GM19351 (cell line): Measurements from ENCODE around the gene WDR70.
"Not testable (repeated sequence)": the region's sequence is repeated elsewhere in the genome, so short reads cannot be mapped to it uniquely, and the experiment has no call there.

ENCODE experiments used
- ATAC-seq: cut with Tn5 transposase; IDR thresholded peaks from one replicate; pipeline ENCODE4 v1.9.1; 2021; ENCODE audit warnings: mild to moderate bottlenecking, moderate library complexity; ENCODE audit not compliant: unreplicated experiment

The WDR70 gene

GRCh38 chr5:37453252-37453651, 74.1 kb downstream of the WDR70 start:
- ATAC-seq = not testable (repeated sequence)

- not testable (repeated sequence) for ATAC-seq
Measured at GRCh38 chr5:37454402-37455055, 75.4 kb downstream of the WDR70 start.

- ATAC-seq = not testable (repeated sequence)
Measured at GRCh38 chr5:37463191-37464051, 84.3 kb downstream of the WDR70 start.

- ATAC-seq = not testable (repeated sequence)
Measured at GRCh38 chr5:37464581-37464980, 85.5 kb downstream of the WDR70 start.

- not testable (repeated sequence) for ATAC-seq
Measured at GRCh38 chr5:37469383-37469782, 90.3 kb downstream of the WDR70 start.

- ATAC-seq = no peak
Measured at GRCh38 chr5:37471666-37472197, 92.6 kb downstream of the WDR70 start.

- ATAC-seq = no peak
Measured at GRCh38 chr5:37477426-37477825, 98.3 kb downstream of the WDR70 start.

GRCh38 chr5:37478121-37478894, 99.2 kb downstream of the WDR70 start:
- no peak for ATAC-seq

GRCh38 chr5:37481395-37481794, 102.3 kb downstream of the WDR70 start:
- ATAC-seq = not testable (repeated sequence)

- ATAC-seq = no peak
Measured at GRCh38 chr5:37490120-37490810, 111.1 kb downstream of the WDR70 start.

GRCh38 chr5:37490931-37491330, 111.8 kb downstream of the WDR70 start:
- no peak for ATAC-seq

- ATAC-seq = no peak
Measured at GRCh38 chr5:37492778-37493555, 113.8 kb downstream of the WDR70 start.

- no peak for ATAC-seq
Measured at GRCh38 chr5:37494756-37495155, 115.6 kb downstream of the WDR70 start.

GRCh38 chr5:37495210-37495609, 116.1 kb downstream of the WDR70 start:
- ATAC-seq = no peak

GRCh38 chr5:37495668-37496347, 116.7 kb downstream of the WDR70 start:
- ATAC-seq = no peak

GRCh38 chr5:37496902-37497445, 117.9 kb downstream of the WDR70 start:
- no peak for ATAC-seq

- ATAC-seq = no peak
Measured at GRCh38 chr5:37501152-37501551, 122.0 kb downstream of the WDR70 start.

GRCh38 chr5:37506241-37506640, 127.1 kb downstream of the WDR70 start:
- ATAC-seq = no peak

- no peak for ATAC-seq
Measured at GRCh38 chr5:37506722-37507121, 127.6 kb downstream of the WDR70 start.
